DMS153 treated with DMSO at 0.1 percent for 48 hours (cell line): ENCODE results near the gene MEGF6.

Experiments
- DNase-seq: peaks from one replicate; lab custom pipeline; 2025; ENCODE audit not compliant: unreplicated experiment; lab: John Stamatoyannopoulos, UW

The MEGF6 gene

DNA sequence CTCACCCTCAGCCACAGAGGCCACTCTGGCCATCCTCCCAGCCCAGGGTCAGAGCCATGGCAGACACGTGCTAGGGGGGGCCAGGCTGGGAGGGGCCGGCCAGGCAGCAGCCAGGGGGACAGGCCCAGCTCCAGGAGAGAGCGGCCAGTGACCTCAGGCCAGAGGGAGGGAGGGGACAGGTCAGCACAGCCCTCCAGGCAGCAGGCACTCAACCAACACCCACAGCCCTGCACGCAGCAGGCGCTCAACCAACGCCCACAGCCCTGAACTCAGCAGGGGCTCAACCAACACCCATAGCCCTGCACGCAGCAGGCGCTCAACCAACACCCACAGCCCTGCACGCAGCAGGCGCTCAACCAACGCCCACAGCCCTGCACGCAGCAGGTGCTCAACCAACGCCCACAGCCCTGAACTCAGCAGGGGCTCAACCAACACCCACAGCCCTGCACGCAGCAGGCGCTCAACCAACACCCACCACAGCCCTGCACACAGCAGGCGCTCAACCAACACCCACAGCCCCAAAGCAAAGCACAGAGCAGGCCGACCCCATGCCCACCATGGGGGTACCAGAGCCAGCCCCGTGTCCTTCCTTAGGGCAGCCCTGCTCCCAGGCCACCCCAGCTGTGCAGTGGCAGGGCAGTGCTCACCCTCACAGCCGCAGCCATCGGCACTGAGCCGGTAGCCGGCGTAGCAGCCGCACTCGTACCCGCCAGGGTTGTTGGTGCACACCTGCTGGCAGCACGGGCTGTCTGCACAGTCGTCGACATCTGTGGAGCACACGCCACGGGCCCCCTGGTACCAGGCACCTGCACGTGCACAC is 101.0 kb downstream of the MEGF6 start:
- no peak for DNase-seq

DNA sequence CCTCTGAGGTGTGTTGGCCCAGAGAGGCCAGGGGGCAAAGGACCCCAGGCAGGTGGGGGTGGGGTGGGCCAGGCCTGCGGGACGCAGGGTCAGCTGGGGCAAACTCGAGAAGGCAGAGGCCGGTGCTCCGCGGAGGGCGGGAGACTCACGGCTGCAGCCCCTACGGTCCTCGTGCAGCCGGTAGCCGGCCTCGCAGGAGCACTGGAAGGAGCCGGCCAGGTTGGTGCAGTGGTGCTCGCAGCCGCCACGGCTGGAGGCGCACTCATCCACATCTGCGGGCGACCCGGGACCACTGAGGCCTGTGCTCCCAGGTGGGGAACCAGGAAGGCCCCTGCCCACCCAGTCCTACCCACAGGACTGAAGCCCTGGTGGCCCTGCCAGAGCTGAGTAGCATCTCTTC is 101.6 kb downstream of the MEGF6 start:
- DNase-seq: no peak

- DNase-seq: no peak
These were observed 102.4 kb downstream of the MEGF6 start for GRCh38 chr1:3508757-3509415.

DNA sequence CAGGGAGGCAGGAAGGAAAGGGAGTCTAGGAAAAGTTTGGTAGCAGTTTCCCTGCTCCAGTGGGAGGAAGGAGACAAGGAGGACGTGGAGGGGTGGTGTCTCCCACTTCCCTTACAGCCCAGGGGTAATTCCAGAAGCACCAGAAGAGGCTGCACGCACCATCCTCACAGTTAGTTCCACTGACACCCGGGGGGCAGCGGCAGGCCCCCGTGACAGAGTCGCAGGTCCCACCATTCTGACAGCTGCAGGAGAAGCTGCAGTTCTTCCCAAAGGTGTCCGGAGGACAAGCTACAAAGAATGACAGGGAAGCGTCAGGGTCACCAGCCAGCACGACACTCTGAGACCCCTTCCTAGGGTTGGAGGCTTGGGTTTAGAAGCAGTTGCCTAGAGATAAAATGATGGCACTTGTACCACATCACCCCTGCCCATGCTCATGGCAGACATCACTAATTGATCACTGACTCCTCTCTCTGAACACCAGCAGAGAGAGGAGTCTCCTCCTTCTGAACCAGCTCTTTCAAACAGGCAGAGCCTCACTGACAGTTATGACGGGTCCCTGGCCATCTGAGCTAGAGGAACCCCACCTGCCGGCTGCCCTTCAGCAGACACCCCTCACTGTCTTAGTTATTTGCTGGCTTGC is 103.6 kb downstream of the MEGF6 start:
- DNase-seq: no peak

GRCh38 chr1:3506943-3507342 is 104.4 kb downstream of the MEGF6 start:
- DNase-seq: no peak

- DNase-seq: no peak
These were observed 105.3 kb downstream of the MEGF6 start for GRCh38 chr1:3506041-3506440.

DNA sequence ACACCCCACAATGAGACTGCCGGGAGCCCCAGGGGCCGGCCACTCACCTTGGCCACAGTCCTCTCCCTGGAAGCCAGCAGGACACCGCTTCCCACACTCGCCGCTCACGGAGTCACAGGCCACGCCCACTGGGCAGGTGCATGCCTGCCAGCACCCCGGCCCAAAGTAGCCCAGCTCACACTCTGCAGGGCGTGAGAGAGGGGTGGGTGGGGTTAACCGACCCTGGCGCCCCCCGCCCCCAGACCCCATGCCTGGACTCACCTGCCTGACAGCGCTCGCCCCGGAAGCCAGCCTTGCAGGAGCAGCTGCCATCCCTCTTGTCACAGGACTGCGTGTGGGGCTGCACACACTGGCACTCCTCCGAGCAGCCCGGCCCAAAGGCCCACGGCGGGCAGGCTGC is 106.1 kb downstream of the MEGF6 start:
- no peak for DNase-seq

- no peak for DNase-seq
These were observed 106.5 kb downstream of the MEGF6 start for GRCh38 chr1:3504822-3505153.

DNA sequence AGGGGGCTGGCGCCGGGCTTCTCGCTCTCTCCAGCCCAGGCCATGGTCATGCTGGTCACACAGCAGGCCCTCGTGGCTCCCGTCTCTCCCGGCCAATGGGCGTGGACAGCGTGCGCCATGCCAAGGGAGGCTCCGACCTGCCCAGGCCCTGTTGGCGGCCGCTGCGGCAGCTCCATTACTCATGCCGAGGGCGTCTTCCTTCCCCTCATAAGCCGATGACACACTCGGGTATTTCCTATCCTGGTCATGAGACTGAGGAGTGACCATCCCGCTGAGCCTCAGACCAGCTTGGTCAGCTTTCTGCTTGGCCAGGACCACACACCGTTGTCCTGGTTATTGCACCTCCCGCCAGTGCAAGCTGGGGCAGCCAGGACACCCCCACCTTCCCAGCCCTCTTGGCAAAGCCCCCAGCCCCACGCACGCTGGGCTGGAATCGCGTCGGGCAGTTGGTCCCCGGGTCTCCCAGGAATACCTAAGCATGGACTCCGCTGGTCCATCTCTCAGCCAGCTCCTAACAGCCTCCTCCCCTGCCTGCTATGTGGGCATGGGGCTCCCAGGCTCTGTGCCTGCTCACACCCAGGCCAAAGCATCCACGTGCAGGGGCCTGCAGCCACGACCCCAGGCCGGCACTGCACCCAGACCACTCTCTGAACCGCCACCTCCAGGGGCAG is 107.0 kb downstream of the MEGF6 start:
- DNase-seq: no peak

- DNase-seq: no peak
These were observed 107.8 kb downstream of the MEGF6 start for GRCh38 chr1:3503525-3503886.

DNA sequence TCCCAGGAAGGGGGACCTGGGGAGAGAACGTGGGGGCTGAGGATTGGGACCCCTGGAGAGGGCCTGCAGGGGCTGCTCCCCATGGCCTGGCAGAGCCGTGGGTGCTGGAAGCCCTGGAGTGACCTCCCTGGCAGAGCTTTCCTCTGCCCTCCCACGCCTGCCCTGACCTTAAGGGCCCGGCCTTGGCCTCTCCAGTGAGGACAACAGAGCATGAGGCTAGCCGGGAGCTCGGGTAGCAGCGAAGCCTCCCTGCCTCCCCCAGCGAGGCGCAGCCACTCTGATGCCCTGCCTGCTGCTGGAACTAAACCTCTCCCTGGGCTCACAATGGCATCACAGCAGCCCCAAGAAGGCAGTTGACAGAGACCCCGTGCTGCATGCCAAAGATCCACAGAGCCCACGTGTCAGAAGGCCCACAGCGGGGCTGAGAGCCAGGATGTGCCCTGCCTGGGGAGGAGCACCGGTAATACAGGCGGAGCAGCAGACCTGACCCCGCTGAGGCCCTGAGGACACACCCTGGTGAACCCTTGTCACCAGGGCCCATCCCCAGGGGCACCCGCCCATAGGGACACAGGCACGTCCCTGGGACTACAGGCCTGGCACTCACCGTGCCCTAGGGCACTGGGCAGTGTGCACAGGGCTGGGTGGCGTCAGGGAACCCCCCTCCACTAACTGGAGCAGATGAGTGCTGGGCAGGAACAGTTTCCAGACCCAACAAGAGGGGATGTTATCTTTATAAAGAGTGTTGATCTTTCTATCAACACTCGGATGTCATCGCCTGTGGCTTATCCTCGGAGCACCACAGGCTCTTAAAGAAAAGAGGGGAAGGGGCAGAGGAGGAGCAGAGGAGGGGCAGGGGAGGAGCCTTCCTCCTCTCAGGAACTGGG is 108.4 kb downstream of the MEGF6 start:
- no peak for DNase-seq

GRCh38 chr1:3501856-3502640 is 109.3 kb downstream of the MEGF6 start:
- no peak for DNase-seq

GRCh38 chr1:3501437-3501836 is 109.9 kb downstream of the MEGF6 start:
- DNase-seq: no peak

DNA sequence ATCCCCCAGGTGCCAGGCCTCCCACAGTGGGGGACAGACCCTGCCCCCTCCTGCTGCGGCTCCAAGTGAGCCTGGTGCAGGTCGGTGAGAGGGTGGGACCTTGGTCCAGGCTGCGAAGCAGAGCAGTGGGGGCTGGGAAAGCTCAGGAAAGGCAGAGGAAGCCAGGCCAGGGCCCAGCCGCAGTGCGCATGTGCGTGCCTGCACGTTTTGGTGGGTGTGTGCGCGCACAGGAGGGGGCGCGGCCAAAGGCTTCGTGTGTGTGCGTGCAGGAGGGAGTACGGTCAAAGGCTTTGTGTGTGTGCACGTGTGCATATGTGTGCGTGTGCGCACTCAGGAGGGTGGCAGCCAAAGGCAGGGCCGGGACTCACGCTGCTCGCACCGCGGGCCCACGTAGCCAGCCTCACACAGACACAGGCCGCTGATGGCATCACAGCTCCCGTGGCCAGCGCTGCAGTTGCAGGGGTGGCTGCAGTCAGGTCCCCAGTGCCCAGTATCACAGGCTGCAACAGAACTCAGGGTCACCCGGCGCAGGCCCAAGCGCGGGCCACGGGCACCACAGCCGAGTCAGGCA is 111.0 kb downstream of the MEGF6 start:
- DNase-seq: no peak

DNA sequence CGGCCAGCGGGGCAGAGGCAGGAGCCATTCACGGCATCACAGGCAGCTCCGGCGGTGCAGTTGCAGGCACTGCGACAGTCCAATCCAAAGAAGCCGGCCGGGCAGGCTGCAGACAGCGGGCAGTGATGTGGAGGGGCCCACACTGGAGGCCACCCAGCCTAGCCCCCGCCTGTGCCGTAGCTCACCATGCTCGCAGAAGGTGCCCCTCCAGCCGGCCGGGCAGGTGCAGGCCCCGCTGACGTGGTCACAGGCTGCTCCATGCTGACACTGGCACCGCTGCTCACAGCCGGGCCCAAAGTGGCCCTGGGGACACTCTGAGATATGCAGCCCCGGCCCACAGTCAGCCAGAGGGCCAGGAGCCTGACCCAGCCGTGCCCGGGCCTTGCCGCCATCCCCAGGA is 111.7 kb downstream of the MEGF6 start:
- DNase-seq: no peak

GRCh38 chr1:3498986-3499385 is 112.3 kb downstream of the MEGF6 start:
- DNase-seq: no peak

DNA sequence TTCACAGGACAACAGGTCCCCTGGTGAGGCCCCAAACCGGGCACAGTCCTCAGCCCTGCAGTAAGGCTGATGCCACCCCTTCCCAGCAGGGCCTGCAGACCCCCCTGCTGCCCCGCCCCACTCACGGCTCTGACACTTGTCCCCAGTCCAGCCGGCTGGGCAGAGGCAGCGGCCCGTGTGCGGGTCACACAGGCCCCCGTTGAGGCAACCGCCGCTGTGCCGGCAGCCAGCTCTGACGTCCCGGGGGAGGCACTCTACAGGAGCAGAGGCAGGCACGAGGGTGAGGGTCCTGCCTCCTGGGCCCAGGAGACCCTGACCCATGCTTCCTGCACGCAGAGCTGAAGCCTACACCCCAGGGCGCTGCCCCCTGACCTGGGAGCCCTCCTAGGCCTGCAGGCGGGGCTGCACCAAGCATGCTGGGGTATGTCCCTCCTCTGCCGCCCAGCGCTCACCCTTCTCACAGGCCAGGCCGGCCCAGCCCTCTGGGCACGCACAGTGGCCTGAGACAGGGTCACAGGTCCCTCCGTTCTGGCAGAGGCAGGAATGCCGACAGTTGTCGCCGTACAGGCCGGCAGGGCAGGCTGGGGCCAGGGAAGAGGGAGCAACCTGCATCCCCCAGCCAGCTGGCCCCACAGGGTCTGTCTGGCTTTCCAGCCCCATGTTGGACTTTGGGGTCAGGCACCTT is 112.9 kb downstream of the MEGF6 start:
- DNase-seq: no peak

- DNase-seq: no peak
These were observed 113.8 kb downstream of the MEGF6 start for GRCh38 chr1:3497521-3497920.

- no peak for DNase-seq
These were observed 114.4 kb downstream of the MEGF6 start for GRCh38 chr1:3496916-3497315.
